Glutamatergic neuron (in vitro differentiated cells): ENCODE results near the gene RPS4Y2. TPM values are rescaled to one million over a fixed set of nuclear protein-coding genes. Genes with fewer than 3 reads are reported as not detected.

Experiments
- DNase-seq: peaks from one replicate; pipeline ENCODE4 v3.0.0; 2022
- H3K27ac Mint-ChIP-seq: one replicate; pipeline ENCODE4 v1.8.0; 2020; ENCODE audit warnings: mild to moderate bottlenecking, mixed read lengths, inconsistent platforms; ENCODE audit not compliant: unreplicated experiment
- H3K27me3 Mint-ChIP-seq: one replicate; pipeline ENCODE4 v1.8.0; 2020; ENCODE audit warnings: mild to moderate bottlenecking, moderate library complexity, mixed read lengths, inconsistent platforms; ENCODE audit not compliant: unreplicated experiment
- H3K36me3 Mint-ChIP-seq: one replicate; pipeline ENCODE4 v1.8.0; 2020; ENCODE audit warnings: mild to moderate bottlenecking, mixed read lengths, inconsistent platforms; ENCODE audit not compliant: unreplicated experiment
- H3K4me1 Mint-ChIP-seq: one replicate; pipeline ENCODE4 v1.8.0; 2020; ENCODE audit warnings: mild to moderate bottlenecking, low read depth, mixed read lengths, inconsistent platforms; ENCODE audit not compliant: unreplicated experiment
- H3K4me3 Mint-ChIP-seq: one replicate; pipeline ENCODE4 v1.8.0; 2020; ENCODE audit warnings: mild to moderate bottlenecking, mixed read lengths, inconsistent platforms; ENCODE audit not compliant: unreplicated experiment
- H3K9me3 Mint-ChIP-seq: one replicate; pipeline ENCODE4 v1.8.0; 2020; ENCODE audit warnings: mild to moderate bottlenecking, moderate library complexity, mixed read lengths, inconsistent platforms; ENCODE audit not compliant: unreplicated experiment
- total RNA-seq: library from RNA; stranded (reverse); fragmentation: NEBNext Ultra II Directional; extraction: Animal tissue kit (Norgen Biotek cat#: 25700); gene quantifications from one replicate; pipeline ENCODE4 v1.2.1, GENCODE V29; 2021; ENCODE audit not compliant: unreplicated experiment
- TF ChIP-seq, protein P1 (sequence below): fragments of 200-600 bp; sonication (generic); IDR thresholded peaks from one replicate; pipeline ENCODE4 v1.5.0; 2021; ENCODE audit not compliant: partially characterized antibody, unreplicated experiment

RPS4Y2 gene
- total RNA-seq, 1 donor from 2014 or later = not detected

DNA sequence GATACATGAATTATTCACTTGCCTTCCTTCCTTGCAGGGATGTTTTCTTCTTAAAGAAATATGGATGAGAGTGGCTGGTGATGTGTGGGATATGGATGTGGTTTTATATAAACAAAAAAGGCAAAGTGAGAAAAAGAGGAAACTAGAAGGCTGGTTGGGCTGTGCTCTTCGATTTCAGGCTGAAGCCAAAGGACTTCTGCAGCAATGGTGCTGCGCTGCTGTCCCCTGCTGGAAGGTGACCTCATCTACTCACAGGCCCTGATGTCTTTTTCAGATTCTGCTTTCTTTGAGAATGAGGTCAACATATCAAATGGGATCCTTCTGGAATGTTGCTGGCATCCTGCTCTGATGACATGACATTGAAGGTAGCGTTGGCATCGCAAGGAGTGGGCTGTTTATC, 15.3 kb upstream of the RPS4Y2 start:
- no peak overlapping the region for H3K27ac Mint-ChIP-seq
- peaks cover 1% of the 10 kb centered on the region for H3K4me1 Mint-ChIP-seq
- no peaks in the 10 kb centered on the region for H3K36me3 Mint-ChIP-seq
- H3K9me3 Mint-ChIP-seq = no peaks in the 10 kb centered on the region
- DNase-seq = peak; percentile 39
- no peak overlapping the region for H3K4me3 Mint-ChIP-seq
- H3K27me3 Mint-ChIP-seq = peaks cover 2% of the 10 kb centered on the region
- TF ChIP-seq, protein P1, sequence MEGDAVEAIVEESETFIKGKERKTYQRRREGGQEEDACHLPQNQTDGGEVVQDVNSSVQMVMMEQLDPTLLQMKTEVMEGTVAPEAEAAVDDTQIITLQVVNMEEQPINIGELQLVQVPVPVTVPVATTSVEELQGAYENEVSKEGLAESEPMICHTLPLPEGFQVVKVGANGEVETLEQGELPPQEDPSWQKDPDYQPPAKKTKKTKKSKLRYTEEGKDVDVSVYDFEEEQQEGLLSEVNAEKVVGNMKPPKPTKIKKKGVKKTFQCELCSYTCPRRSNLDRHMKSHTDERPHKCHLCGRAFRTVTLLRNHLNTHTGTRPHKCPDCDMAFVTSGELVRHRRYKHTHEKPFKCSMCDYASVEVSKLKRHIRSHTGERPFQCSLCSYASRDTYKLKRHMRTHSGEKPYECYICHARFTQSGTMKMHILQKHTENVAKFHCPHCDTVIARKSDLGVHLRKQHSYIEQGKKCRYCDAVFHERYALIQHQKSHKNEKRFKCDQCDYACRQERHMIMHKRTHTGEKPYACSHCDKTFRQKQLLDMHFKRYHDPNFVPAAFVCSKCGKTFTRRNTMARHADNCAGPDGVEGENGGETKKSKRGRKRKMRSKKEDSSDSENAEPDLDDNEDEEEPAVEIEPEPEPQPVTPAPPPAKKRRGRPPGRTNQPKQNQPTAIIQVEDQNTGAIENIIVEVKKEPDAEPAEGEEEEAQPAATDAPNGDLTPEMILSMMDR = no peak

DNA sequence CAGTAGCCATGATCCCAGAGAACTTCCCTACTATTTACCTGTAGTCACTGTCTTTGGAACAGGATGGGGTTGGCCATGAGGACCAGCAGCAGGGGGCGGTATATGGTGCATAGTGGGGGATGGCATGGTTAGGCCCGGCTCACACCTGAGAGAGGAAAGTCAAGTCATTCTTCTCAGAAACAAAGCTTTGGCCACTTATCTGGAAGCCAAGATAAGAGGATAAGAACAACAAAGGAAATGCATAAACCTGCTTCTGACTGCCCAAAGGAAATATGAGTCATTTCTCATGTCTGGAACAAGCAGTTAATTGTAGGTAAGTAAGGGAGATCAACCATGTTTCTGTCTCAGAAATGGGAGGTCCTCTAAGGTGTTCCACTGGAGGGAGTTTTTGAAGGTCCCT, 10.8 kb upstream of the RPS4Y2 start:
- Mint-ChIP-seq H3K4me1 (peaks cover 3% of the 10 kb centered on the region), H3K4me3 (no peak overlapping the region), H3K27me3 (peaks cover 2% of the 10 kb centered on the region), H3K36me3 (no peaks in the 10 kb centered on the region), H3K9me3 (no peaks in the 10 kb centered on the region), H3K27ac (no peak overlapping the region)
- TF ChIP-seq, protein P1 = no peak
- DNase-seq = no peak

DNA sequence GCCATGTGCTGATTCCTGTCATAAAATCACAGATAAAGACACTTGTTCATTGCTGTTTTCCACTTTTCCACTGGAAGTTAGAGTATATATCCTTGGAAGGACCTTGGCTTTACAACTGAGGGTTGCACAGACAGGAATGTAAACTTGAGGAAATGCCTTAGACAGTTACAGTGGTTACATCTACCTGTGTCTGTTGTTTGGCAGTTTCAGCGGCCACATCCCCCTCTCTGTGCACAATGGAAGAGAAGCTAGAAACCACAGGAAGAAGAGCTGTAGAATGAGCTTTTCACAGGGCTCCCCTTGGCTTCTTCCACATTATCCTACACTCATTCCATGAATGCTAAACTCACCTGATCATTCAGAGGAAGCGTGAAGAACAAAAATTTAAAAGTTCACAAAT, 9.0 kb upstream of the RPS4Y2 start:
- DNase-seq = no peak
- no peak overlapping the region for H3K27ac Mint-ChIP-seq
- no peak overlapping the region for H3K4me3 Mint-ChIP-seq
- H3K36me3 Mint-ChIP-seq = no peaks in the 10 kb centered on the region
- H3K9me3 Mint-ChIP-seq = no peaks in the 10 kb centered on the region
- peaks cover 3% of the 10 kb centered on the region for H3K4me1 Mint-ChIP-seq
- no peaks in the 10 kb centered on the region for H3K27me3 Mint-ChIP-seq
- TF ChIP-seq, protein P1 = no peak

DNA sequence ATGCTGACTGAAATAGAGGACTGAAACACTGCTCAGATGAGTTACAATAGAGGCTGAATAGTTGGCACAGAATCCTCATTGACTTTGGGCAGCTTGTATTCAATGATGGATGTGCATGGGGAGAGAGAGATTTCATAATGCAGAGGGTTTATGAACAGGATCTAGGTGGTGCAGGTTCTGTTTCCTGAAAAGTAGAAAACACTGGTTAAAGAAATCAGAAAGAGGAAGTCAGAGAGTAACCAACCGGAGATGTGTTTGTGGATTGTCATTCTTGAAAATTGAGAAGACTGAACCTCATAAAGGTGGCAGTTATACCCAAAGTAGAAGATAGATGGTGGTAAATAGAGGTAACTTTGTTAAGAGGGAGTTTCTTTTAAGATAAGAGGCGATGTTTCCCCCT, 8.0 kb downstream of the RPS4Y2 start:
- H3K4me1 Mint-ChIP-seq = no peaks in the 10 kb centered on the region
- H3K4me3 Mint-ChIP-seq = no peak overlapping the region
- H3K27ac Mint-ChIP-seq = no peak overlapping the region
- TF ChIP-seq, protein P1 = no peak
- DNase-seq = no peak
- H3K27me3 Mint-ChIP-seq = no peaks in the 10 kb centered on the region
- no peaks in the 10 kb centered on the region for H3K36me3 Mint-ChIP-seq
- H3K9me3 Mint-ChIP-seq = no peaks in the 10 kb centered on the region

DNA sequence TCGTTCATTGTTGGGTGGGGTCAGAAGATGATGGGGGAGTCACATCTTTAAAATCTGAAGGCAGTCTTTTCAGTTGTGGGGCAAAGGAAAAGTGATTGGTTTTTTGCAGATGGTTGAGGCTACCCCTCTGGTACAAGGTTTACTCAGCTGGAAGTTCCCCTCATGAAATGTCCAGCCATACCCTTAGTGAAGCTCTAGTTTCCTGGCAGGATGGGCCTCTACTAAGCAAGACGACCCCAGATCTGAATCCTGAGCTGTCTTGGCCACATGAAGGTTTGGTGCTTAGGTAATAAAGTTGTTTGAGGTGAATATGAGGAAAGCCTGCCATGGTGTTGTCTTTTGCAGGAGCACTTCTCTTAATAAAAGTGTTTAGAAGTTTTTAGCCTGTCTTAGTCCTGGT, 9.2 kb downstream of the RPS4Y2 start:
- no peak for DNase-seq
- Mint-ChIP-seq H3K9me3 (no peaks in the 10 kb centered on the region), H3K4me3 (no peak overlapping the region), H3K36me3 (no peaks in the 10 kb centered on the region), H3K27me3 (no peaks in the 10 kb centered on the region), H3K4me1 (no peaks in the 10 kb centered on the region), H3K27ac (no peak overlapping the region)
- TF ChIP-seq, protein P1 = no peak
